ENCODE measurements around the gene TULP4.

Gene TULP4

GRCh38 chr6:158413814-158414565 is 101.7 kb downstream of the TULP4 start:
- no peak for DNase-seq (ENCODE audit: low read depth)
- no peak overlapping the region for H3K4me3 ChIP-seq (ENCODE audit: low read depth, low read length)
- TF ChIP-seq CTCF (IDR thresholded peaks at IDR 0.05; ENCODE audit: control insufficient read depth, extremely low read depth, insufficient read depth), result no peak

GRCh38 chr6:158414851-158415262 is 102.6 kb downstream of the TULP4 start:
- TF ChIP-seq CTCF (IDR thresholded peaks at IDR 0.05; ENCODE audit: control insufficient read depth, extremely low read depth, insufficient read depth), result no peak
- DNase-seq (ENCODE audit: low read depth), result no peak
- H3K4me3 ChIP-seq (ENCODE audit: low read depth, low read length), result no peak overlapping the region

GRCh38 chr6:158415666-158416065 is 103.4 kb downstream of the TULP4 start:
- H3K4me3 ChIP-seq (ENCODE audit: low read depth, low read length), result no peak overlapping the region
- TF ChIP-seq CTCF (IDR thresholded peaks at IDR 0.05; ENCODE audit: control insufficient read depth, extremely low read depth, insufficient read depth), result no peak
- no peak for DNase-seq (ENCODE audit: low read depth)

GRCh38 chr6:158416883-158417759 is 104.9 kb downstream of the TULP4 start:
- TF ChIP-seq CTCF (IDR thresholded peaks at IDR 0.05; ENCODE audit: control insufficient read depth, extremely low read depth, insufficient read depth), result no peak

GRCh38 chr6:158417760-158418098 is 105.5 kb downstream of the TULP4 start:
- DNase-seq (ENCODE audit: low read depth), result no peak
- no peak overlapping the region for H3K4me3 ChIP-seq (ENCODE audit: low read depth, low read length)
- no peak for TF ChIP-seq CTCF (IDR thresholded peaks at IDR 0.05; ENCODE audit: control insufficient read depth, extremely low read depth, insufficient read depth)

More at GRCh38 chr6:158416883-158417759, 104.9 kb downstream of the TULP4 start:
- DNase-seq (ENCODE audit: low read depth), result no peak
- H3K4me3 ChIP-seq (ENCODE audit: low read depth, low read length), result no peak overlapping the region

GRCh38 chr6:158418501-158418900 is 106.2 kb downstream of the TULP4 start:
- DNase-seq (ENCODE audit: low read depth), result no peak
- no peak for TF ChIP-seq CTCF (IDR thresholded peaks at IDR 0.05; ENCODE audit: control insufficient read depth, extremely low read depth, insufficient read depth)

More at GRCh38 chr6:158418501-158418900, 106.2 kb downstream of the TULP4 start:
- H3K4me3 ChIP-seq (ENCODE audit: low read depth, low read length), result no peak overlapping the region
